ENCODE measurements around the gene GNAS-AS1.
A peak's percentile ranks its signal among the peaks of the same experiment; 100 is the strongest.

Gene GNAS-AS1

DNA sequence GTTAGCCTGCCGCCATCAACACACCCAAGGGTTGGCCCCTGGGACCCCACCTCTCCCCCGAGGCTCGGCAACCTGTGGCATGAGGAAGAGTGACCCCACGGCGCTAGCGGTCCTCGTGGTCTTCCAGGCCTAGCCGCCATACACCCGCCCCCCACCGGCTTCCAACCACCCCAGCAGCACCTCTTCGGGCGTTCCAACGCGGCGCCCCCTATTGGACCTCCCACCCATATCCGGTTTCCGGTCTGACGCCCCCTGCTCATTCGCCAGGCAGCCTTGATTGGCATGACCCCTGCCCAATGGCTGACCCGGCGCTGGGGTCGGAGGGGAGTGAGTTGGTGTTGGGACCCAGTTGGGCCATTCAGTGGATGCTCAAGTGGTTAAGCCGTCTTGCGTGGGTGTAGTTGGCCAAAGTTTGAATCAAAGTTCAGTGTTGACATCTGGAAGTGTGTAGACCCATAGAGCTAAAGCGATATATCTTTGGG lies at the start of gene GNAS-AS1:
Gene GNAS-AS1, minus strand, starts transcription at position 210 of the 482 bp plus-strand sequence.
- peak; percentile 64 to 76 for DNase-seq (ENCODE audit: low read depth in 1 of 2, low spot score in 1 of 2)

DNA sequence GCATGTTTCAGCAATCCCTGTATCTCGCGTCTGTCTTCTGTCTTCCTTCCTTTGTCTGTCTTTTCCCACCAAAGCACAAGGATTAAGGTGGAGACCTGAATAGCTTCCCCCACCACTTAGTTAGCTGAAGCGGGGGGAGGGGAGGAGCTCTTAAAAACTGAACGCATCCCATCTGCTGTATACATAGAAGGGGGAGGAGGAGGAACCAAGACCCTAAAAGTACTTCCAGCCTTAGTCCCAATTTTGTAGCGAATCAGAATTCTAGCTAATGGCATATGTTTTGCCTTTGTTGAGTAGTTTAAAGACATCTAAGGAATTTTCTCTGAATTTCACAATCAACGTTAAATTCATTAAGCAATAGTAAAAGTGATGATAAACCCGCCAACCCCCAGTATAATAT lies 49.7 kb upstream of the GNAS-AS1 start:
- DNase-seq (ENCODE audit: low read depth in 1 of 2, low spot score in 1 of 2), result no peak

- no peak for DNase-seq (ENCODE audit: low read depth in 1 of 2, low spot score in 1 of 2)
These were observed 48.8 kb upstream of the GNAS-AS1 start for GRCh38 chr20:58899512-58899911.

- no peak for DNase-seq (ENCODE audit: low read depth in 1 of 2, low spot score in 1 of 2)
These were observed 48.1 kb upstream of the GNAS-AS1 start for GRCh38 chr20:58898629-58899408.

DNA sequence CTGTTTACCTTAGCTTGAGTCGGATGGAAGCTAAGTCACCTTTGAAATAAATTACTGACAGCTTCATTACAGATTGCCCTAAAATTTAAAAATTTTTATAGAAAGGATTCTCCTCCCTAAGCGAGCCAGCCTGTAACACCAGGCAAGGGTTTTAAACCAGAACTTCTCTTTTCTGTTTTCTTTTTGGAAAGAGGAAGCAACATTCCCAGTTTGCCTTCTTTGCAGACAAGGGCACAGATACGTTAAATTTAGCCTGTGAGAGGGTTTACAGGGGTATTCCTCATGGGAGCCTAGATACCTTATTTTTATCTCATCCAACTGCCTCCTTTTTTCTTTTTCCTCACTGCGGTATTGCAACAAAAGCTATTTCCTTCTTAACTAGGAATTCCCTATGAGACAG lies 46.8 kb upstream of the GNAS-AS1 start:
- no peak for DNase-seq (ENCODE audit: low read depth in 1 of 2, low spot score in 1 of 2)

- no peak for DNase-seq (ENCODE audit: low read depth in 1 of 2, low spot score in 1 of 2)
These were observed 46.1 kb upstream of the GNAS-AS1 start for GRCh38 chr20:58896820-58897219.

DNA sequence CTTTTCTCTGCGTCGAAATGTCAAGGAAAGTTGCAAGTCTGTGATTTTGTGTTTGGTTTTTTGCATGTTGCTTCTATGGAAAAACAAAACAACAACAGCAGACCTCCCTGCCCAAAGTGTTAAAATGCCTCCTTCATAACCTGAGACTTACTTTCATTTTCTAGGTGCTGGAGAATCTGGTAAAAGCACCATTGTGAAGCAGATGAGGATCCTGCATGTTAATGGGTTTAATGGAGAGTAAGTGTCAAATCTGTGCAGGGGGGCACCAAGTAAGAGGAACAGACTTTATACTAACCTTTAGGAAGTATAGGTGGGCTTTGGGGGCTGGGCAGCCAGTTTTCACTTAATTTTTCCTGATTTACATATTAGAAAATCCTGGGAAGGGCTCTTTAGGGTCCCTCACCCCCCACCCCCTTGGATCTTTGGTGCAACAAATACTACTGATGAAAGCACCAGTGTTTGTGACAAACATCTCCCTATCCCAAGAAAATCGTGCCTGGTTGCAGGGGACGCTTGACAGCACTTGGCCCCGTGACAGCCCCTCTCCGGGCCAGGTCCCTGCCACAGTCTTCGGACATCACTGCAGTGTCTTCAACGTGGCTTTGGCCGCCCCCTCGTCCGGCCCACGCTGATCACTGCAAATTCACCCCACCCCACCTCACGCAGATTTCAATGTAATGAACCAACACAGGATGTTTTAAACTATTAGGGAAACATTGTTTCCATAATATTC lies 44.9 kb upstream of the GNAS-AS1 start:
- no peak for DNase-seq (ENCODE audit: low read depth in 1 of 2, low spot score in 1 of 2)

GRCh38 chr20:58894652-58895447 lies 44.1 kb upstream of the GNAS-AS1 start:
- DNase-seq (ENCODE audit: low read depth in 1 of 2, low spot score in 1 of 2), result no peak

DNA sequence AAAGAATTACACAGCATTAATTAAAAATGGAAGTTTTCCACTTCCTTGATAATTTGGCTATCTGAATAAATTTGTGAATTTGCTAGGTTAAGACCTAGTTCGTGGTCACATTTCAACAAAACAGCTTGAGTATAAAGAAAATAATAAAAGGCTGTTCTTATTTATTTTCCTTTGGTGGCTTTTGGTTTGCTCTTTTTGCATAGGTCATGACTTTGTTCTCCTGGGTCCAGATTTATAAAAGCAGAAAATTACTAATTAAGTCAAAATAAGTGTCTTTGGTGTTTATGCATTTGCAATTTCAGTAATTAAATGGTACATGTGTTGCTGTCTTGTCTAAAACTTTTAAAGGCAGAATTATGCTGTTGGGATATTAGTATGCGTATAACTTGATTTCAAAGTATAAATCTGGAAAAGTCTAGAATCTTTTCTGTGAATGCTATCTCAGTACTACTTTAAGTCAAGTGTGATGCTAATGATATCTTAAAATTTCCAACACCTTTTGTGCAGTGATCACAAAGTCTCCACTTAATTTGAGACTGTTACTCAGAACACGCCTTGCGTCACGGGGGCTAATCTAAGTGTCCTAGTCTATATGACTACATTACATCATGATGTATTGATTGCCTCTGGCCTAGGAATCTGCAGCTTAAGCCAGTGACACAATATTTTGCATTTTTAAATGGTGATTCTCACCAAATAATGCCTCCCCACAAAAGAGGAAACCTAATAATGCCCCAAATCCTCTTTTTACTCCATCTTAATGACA lies 42.8 kb upstream of the GNAS-AS1 start:
- no peak for DNase-seq (ENCODE audit: low read depth in 1 of 2, low spot score in 1 of 2)

DNA sequence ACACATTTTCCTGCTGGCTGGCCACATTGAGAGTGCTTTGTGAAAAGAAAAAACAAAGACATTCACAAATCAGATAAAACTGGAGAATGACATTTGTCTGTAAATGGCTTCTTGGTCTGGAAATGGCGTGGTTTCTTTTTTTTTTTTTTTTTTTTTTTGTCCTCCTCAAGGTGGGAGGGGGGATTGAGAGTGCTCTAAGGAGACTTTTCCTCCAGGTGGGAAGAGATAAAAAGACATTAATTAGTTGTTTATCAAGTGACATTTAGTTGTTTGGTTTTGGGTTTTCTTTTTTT lies 42.2 kb upstream of the GNAS-AS1 start:
- no peak for DNase-seq (ENCODE audit: low read depth in 1 of 2, low spot score in 1 of 2)

GRCh38 chr20:58892141-58892931 lies 41.6 kb upstream of the GNAS-AS1 start:
- peak; percentile 57 to 64 for DNase-seq (ENCODE audit: low read depth in 1 of 2, low spot score in 1 of 2)

GRCh38 chr20:58891718-58892140 lies 41.0 kb upstream of the GNAS-AS1 start:
- no peak for DNase-seq (ENCODE audit: low read depth in 1 of 2, low spot score in 1 of 2)

DNA sequence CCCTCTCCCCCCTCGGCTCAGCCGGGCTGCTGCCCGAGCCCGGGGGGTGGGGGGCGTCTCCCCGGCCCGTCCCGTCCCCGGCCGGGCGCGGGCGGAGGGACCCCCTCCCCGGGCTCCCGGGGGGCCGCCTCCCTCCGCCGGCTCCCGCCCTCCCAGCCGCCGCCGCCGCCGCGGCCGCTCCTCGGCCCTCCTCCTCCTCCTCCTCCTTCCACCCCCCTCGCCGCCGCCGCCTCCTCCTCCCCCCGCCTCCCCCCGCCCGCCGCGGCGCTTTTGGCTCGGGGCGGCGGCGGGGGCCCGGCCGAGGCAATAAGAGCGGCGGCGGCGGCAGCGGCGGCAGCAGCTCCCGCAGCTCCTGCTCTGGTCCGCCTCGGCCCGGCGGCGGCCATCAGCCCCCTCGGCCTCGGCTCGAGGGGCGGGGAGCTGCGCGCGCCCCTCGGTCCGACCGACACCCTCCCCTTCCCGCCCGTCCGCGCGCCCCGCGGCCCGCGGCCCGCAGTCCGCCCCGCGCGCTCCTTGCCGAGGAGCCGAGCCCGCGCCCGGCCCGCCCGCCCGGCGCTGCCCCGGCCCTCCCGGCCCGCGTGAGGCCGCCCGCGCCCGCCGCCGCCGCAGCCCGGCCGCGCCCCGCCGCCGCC lies 40.5 kb upstream of the GNAS-AS1 start:
- DNase-seq (ENCODE audit: low read depth in 1 of 2, low spot score in 1 of 2), result peak; percentile 62 to 66

- DNase-seq (ENCODE audit: low read depth in 1 of 2, low spot score in 1 of 2), result peak; percentile 51 to 54
These were observed 39.9 kb upstream of the GNAS-AS1 start for GRCh38 chr20:58890518-58891085.

- peak in 1 of 2 donors; percentile 38 for DNase-seq (ENCODE audit: low read depth in 1 of 2, low spot score in 1 of 2)
These were observed 39.3 kb upstream of the GNAS-AS1 start for GRCh38 chr20:58889798-58890517.

DNA sequence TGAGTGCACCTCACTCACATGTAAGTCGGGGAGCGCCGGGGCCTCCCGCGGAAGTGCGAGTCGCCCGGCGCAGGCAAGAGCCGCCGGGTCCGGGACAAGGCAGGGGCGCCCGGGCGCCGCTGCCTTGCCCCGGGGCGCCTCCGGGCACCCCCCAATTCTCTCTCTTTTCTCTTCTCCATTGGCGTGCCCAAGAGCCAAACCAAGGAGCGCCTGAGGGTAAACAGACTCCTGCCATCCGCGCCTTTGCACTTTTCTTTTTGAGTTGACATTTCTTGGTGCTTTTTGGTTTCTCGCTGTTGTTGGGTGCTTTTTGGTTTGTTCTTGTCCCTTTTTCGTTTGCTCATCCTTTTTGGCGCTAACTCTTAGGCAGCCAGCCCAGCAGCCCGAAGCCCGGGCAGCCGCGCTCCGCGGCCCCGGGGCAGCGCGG lies 38.6 kb upstream of the GNAS-AS1 start:
- DNase-seq (ENCODE audit: low read depth in 1 of 2, low spot score in 1 of 2), result no peak

GRCh38 chr20:58888521-58889333 lies 38.0 kb upstream of the GNAS-AS1 start:
- peak; percentile 70 for DNase-seq (ENCODE audit: low read depth in 1 of 2, low spot score in 1 of 2)

- no peak for DNase-seq (ENCODE audit: low read depth in 1 of 2, low spot score in 1 of 2)
These were observed 37.4 kb upstream of the GNAS-AS1 start for GRCh38 chr20:58888103-58888502.

Data from stimulated activated CD4-positive, alpha-beta T cell treated with anti-CD3 and anti-CD28 coated beads, Interleukin-15, amount 100 ng/mL, for 1 hour (primary cell).